Ovary (tissue), 3 donors: ENCODE measurements around the gene SMAD9.

Source experiments
- CTCF ChIP-seq, 3 donors: fragments of 450-650 bp in 2 of 3; fragments of 200-600 bp in 1 of 3; IDR thresholded peaks; one replicate each; pipeline versions ENCODE4 v1.5.1 to v1.8.0; 2016 to 2022; ENCODE audit warnings: antibody characterized with exemption in 3 of 3, mild to moderate bottlenecking in 1 of 3
- POLR2A ChIP-seq: fragments of 450-650 bp; IDR thresholded peaks from one replicate; pipeline ENCODE4 v1.6.1; 2017; ENCODE audit warnings: antibody characterized with exemption, mild to moderate bottlenecking, moderate library complexity
- donor health status: DM: no; HTN: no; CAD: no.

DNA sequence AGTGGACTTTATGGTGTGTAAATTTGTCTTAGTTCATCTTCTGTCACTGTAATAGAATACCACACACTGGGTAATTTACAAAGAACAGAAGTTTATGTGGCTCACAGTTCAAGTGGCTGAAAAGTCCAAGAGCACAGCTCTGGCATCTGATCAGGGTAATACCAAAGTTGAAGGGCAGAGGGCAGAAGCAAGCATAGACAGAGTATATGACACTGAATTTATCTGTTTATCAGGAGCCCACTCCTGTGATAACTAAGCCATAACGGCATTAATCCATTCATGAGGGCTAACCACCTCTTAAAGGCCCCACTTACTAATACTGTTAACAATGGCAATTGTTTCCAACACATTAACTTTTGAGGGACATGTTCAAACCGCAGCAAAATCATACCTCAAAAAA is 105.0 kb downstream of the SMAD9 start:
- TF ChIP-seq CTCF (IDR thresholded peaks at IDR 0.05) (no peak), POLR2A (no peak)
